ENCODE data around the gene ADAM12.
"Not testable (repeated sequence)": the region's sequence is repeated elsewhere in the genome, so short reads cannot be mapped to it uniquely, and the experiment has no call there.

ADAM12 gene

DNA sequence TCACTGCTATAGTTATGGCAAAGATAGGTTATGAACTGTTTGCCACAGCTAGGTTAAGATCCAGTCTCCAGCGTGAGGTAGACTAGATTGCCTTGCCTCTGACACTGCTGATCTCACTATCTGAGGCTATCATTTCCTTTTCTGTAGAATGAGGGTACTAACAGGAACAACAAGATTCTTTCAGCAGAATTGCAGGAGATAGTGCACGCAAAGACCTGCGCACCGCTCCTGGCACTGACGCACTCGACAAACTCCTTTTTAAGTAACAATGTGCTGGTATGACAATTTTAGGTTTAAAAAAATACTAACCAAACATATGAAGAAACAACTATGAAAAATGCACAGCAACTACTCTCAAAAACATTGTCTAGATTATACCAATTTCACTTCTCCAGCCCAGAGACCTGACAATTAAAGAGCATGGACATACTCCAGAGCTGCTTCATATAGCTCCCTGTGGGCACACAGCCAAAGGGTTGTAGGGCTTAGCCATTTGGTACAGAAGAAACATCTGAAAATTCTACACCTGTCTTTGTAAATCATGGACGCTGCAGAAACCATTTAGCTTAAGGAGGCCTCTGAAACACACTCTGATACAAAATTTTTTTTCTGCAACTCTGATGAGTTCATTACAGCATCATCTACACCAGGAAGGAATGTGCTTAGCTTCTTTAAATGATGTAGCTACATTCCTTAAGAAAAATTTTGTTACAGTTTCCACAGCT lies 7.8 kb downstream of the ADAM12 start (continued):
- TF ChIP-seq, protein P1, sequence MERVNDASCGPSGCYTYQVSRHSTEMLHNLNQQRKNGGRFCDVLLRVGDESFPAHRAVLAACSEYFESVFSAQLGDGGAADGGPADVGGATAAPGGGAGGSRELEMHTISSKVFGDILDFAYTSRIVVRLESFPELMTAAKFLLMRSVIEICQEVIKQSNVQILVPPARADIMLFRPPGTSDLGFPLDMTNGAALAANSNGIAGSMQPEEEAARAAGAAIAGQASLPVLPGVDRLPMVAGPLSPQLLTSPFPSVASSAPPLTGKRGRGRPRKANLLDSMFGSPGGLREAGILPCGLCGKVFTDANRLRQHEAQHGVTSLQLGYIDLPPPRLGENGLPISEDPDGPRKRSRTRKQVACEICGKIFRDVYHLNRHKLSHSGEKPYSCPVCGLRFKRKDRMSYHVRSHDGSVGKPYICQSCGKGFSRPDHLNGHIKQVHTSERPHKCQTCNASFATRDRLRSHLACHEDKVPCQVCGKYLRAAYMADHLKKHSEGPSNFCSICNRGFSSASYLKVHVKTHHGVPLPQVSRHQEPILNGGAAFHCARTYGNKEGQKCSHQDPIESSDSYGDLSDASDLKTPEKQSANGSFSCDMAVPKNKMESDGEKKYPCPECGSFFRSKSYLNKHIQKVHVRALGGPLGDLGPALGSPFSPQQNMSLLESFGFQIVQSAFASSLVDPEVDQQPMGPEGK (CRISPR knock-in tag; IDR thresholded peaks at IDR 0.05; ENCODE audit: borderline replicate concordance) = no peak

DNA sequence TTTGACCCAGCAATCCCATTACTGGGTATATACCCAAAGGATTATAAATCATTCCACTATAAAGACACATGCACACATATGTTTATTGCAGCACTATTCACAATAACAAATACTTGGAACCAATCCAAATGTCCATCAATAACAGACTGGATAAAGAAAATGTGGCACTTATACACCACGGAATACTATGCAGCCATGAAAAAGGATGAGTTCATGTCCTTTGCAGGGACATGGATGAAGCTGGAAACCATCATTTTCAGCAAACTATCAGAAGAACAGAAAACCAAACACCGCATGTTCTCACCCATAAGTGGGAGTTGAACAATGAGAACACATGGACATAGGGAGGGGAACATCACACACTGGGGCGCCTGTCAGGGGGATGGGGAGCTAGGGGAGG lies 9.1 kb downstream of the ADAM12 start:
- ATAC-seq = not testable (repeated sequence)

DNA sequence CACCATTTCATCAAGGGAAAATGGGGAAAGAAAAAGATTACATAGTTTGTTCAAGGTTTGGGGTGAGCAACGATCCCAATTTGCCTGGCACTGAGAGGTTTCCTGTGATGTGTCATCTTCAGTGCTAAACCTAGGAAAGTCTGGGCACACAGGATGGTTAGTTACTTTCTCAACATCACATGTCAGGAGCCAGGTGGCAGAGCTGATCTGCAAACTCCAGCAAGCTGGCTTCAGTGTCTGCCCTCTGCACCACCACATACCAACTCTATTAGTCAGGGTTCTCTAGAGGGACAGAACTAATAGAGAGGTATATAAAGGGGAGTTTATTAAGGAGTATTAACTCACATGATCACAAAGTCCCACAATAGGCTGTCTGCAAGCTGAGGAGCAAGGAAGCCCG lies 11.3 kb downstream of the ADAM12 start:
- TF ChIP-seq ZNF565 (CRISPR knock-in tag; conservative IDR thresholded peaks at IDR 0.05; ENCODE audit: low read depth) (no peak), CSDC2 (CRISPR knock-in tag; IDR thresholded peaks at IDR 0.05) (no peak), ISL1 (CRISPR knock-in tag; IDR thresholded peaks at IDR 0.05) (no peak)
- TF ChIP-seq, protein P2, sequence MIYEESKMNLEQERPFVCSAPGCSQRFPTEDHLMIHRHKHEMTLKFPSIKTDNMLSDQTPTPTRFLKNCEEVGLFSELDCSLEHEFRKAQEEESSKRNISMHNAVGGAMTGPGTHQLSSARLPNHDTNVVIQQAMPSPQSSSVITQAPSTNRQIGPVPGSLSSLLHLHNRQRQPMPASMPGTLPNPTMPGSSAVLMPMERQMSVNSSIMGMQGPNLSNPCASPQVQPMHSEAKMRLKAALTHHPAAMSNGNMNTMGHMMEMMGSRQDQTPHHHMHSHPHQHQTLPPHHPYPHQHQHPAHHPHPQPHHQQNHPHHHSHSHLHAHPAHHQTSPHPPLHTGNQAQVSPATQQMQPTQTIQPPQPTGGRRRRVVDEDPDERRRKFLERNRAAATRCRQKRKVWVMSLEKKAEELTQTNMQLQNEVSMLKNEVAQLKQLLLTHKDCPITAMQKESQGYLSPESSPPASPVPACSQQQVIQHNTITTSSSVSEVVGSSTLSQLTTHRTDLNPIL (CRISPR knock-in tag; IDR thresholded peaks at IDR 0.05; ENCODE audit: low read depth) = no peak
- peak; percentile 76 for ATAC-seq

DNA sequence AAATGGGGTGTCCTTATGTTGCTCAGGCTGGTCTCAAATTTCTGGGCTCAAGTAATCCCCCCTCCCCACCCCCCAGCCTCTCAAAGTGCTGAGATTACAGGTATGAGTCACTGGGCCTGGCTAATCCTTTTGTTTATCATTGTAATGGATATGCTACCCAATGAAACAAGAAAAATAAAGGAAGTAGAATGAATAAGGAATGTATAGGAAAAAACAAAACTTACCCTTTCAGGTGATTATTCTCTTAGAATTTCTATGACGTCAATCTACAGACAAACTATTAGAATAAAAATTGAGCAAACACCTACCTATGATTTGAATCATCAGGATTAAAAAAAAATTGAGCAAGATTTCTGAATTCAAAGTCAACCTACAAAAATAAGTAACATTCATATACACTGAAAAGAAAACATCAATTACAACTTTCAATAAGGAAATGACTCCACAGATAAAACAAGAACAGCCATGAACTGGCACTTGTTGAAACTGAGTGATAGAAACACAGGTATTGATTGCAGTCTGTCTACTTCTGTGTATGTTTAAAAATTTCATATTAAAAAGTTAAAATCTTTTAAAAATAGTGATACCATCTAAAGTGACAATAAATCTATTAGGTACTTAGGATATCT lies 12.2 kb downstream of the ADAM12 start:
- no peak for ATAC-seq
- TF ChIP-seq TOX (CRISPR knock-in tag; IDR thresholded peaks at IDR 0.05; ENCODE audit: borderline replicate concordance) = no peak
- TF ChIP-seq ZC3H10 (CRISPR knock-in tag; IDR thresholded peaks at IDR 0.05) = no peak
- TF ChIP-seq OSR1 (CRISPR knock-in tag; IDR thresholded peaks at IDR 0.05) = no peak
- TF ChIP-seq, protein P3, sequence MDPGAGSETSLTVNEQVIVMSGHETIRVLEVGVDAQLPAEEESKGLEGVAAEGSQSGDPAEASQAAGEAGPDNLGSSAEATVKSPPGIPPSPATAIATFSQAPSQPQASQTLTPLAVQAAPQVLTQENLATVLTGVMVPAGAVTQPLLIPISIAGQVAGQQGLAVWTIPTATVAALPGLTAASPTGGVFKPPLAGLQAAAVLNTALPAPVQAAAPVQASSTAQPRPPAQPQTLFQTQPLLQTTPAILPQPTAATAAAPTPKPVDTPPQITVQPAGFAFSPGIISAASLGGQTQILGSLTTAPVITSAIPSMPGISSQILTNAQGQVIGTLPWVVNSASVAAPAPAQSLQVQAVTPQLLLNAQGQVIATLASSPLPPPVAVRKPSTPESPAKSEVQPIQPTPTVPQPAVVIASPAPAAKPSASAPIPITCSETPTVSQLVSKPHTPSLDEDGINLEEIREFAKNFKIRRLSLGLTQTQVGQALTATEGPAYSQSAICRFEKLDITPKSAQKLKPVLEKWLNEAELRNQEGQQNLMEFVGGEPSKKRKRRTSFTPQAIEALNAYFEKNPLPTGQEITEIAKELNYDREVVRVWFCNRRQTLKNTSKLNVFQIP (CRISPR knock-in tag; IDR thresholded peaks at IDR 0.05; ENCODE audit: borderline replicate concordance, low read depth) = no peak
- TF ChIP-seq, protein P2 (CRISPR knock-in tag; IDR thresholded peaks at IDR 0.05; ENCODE audit: low read depth) = no peak
- TF ChIP-seq CSDC2 (CRISPR knock-in tag; IDR thresholded peaks at IDR 0.05) = no peak
- TF ChIP-seq, protein P4, sequence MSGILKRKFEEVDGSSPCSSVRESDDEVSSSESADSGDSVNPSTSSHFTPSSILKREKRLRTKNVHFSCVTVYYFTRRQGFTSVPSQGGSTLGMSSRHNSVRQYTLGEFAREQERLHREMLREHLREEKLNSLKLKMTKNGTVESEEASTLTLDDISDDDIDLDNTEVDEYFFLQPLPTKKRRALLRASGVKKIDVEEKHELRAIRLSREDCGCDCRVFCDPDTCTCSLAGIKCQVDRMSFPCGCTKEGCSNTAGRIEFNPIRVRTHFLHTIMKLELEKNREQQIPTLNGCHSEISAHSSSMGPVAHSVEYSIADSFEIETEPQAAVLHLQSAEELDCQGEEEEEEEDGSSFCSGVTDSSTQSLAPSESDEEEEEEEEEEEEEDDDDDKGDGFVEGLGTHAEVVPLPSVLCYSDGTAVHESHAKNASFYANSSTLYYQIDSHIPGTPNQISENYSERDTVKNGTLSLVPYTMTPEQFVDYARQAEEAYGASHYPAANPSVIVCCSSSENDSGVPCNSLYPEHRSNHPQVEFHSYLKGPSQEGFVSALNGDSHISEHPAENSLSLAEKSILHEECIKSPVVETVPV (CRISPR knock-in tag; IDR thresholded peaks at IDR 0.05) = no peak
- no peak for TF ChIP-seq ISL1 (CRISPR knock-in tag; IDR thresholded peaks at IDR 0.05)
- TF ChIP-seq PPARA (CRISPR knock-in tag; IDR thresholded peaks at IDR 0.05; ENCODE audit: borderline replicate concordance) = no peak
- TF ChIP-seq ARNTL (CRISPR knock-in tag; IDR thresholded peaks at IDR 0.05; ENCODE audit: borderline replicate concordance, low read depth) = no peak
- no peak for TF ChIP-seq SNAI2 (CRISPR knock-in tag; IDR thresholded peaks at IDR 0.05)
- TF ChIP-seq, protein P1 (CRISPR knock-in tag; IDR thresholded peaks at IDR 0.05; ENCODE audit: borderline replicate concordance) = no peak
- TF ChIP-seq GLIS3 (CRISPR knock-in tag; IDR thresholded peaks at IDR 0.05) = no peak
- no peak for TF ChIP-seq BACH2 (CRISPR knock-in tag; IDR thresholded peaks at IDR 0.05; ENCODE audit: borderline replicate concordance)
- no peak for TF ChIP-seq ZFP3 (CRISPR knock-in tag; IDR thresholded peaks at IDR 0.05)
